Heart right ventricle (tissue), 16 donors: ENCODE data around the gene MTHFD1L. TPM values are rescaled to one million over a fixed set of nuclear protein-coding genes. Genes with fewer than 3 reads are reported as not detected.
A peak's percentile ranks its signal among the peaks of the same experiment; 100 is the strongest.

Source experiments
- ATAC-seq, 8 donors: fragments of 200-7000 bp; cut with Tn5 transposase; one replicate each; pipeline ENCODE4 v1.9.1; 2020; ENCODE audit warnings: mild to moderate bottlenecking in 8 of 8, moderate library complexity in 8 of 8, moderate number of reproducible peaks in 1 of 8
- DNase-seq, 2 donors: peaks; one replicate each; pipeline ENCODE4 v3.0.0-alpha.2; 2020
- H3K27ac ChIP-seq, 10 donors: fragments of 200-600 bp; sonication (generic) in 2 of 10; one replicate each; pipeline versions ENCODE4 v1.5.0 to v1.8.0; 2020 to 2022; ENCODE audit warnings: mild to moderate bottlenecking in 3 of 10
- H3K27me3 ChIP-seq, 7 donors: fragments of 200-600 bp; one replicate each; pipeline ENCODE4 v1.8.0; 2021 to 2022; ENCODE audit warnings: mild to moderate bottlenecking in 2 of 7
- H3K36me3 ChIP-seq, 9 donors: fragments of 200-600 bp; sonication (generic) in 1 of 9; one replicate each; pipeline versions ENCODE4 v1.5.0 to v1.8.0; 2020 to 2022; ENCODE audit warnings: mild to moderate bottlenecking in 2 of 9
- H3K4me1 ChIP-seq, 9 donors: fragments of 200-600 bp; sonication (generic) in 1 of 9; one replicate each; pipeline versions ENCODE4 v1.5.0 to v1.8.0; 2020 to 2022; ENCODE audit warnings: mild to moderate bottlenecking in 4 of 9
- H3K4me3 ChIP-seq, 10 donors: fragments of 200-600 bp; sonication (generic) in 2 of 10; one replicate each; pipeline versions ENCODE4 v1.5.0 to v1.8.0; 2020 to 2022; ENCODE audit warnings: mild to moderate bottlenecking in 7 of 10, moderate library complexity in 2 of 10
- H3K9me3 ChIP-seq, 11 donors: fragments of 200-600 bp in 10 of 11; sonication (generic) in 2 of 11; one replicate each; pipeline versions ENCODE4 v1.5.0 to v1.8.0; 2013 to 2022; ENCODE audit warnings: mild to moderate bottlenecking in 2 of 11, control low read depth in 1 of 11, moderate library complexity in 1 of 11
- CTCF ChIP-seq, 9 donors: fragments of 200-600 bp; sonication (generic) in 2 of 9; IDR thresholded peaks; one replicate each; pipeline versions ENCODE4 v1.5.0 to v1.8.0; 2021 to 2022; ENCODE audit warnings: antibody characterized with exemption in 9 of 9, mild to moderate bottlenecking in 5 of 9, moderate library complexity in 1 of 9
- WGBS, 2 donors: extraction: QIAGEN DNeasy Blood & Tissue Kit; methylation state at CpG; one replicate each; pipeline ENCODE4 v1.1.7; 2013; ENCODE audit warnings: inconsistent platforms in 1 of 2; 5-methylcytosine and 5-hydroxymethylcytosine counted together
- intact Hi-C, 10 donors: fragments of 100-400 bp; cut with DNase I; formaldehyde crosslinking; loops; one replicate each; pipeline versions ENCODE4 v1.11.1 to v1.14.2; 2022
- polyA plus RNA-seq, 2 donors: library from polyadenylated mRNA; stranded (reverse); fragments of 200-250 nt; gene quantifications; one replicate each; pipeline ENCODE4 v1.2.3, GENCODE V29; 2013
- total RNA-seq, 10 donors: library from RNA; stranded (reverse); fragmentation: NEBNext Ultra II Directional in 3 of 10; extraction: Animal tissue kit (Norgen Biotek cat#: 25700) in 3 of 10; gene quantifications; one replicate each; pipeline versions ENCODE4 v1.2.1 to v1.2.4, GENCODE V29; 2021 to 2023
- donor health status: Arrhythmogenic right ventricular cardiomyopathy.
- donor health status: ischemic (EF 13 %, LVEDD 7.1; RV severe dilation, severe dysfunction).
- donor health status: healthy with polysubstance abuse.
- donor health status: DM: no; HTN: yes; CAD: no.
- donor health status: DM: no; HTN: no; CAD: no.
- donor health status: ischemic (EF 25% LVEDD 6.9; RV normal size, moderate dysfunction).
- donor health status: ischemic (EF 25% LVEDD 5.7; RV mildly dilated, moderate dysfunction).
- donor health status: healthy.
- donor health status: DM: yes; HTN: yes; CAD: no.
- donor health status: Ischemic cardiomyopathy.
- donor health status: ischemic (EF 35%, LVEDD 5.7; RV mildly dilated, moderate dysfunction).
- donor health status: nonischemic (EF 11% LVEDD 7.7; RV severe dilation, severe dysfunction).
- donor health status: DM: yes; HTN: yes; CAD: no.
- donor health status: PGD.
- donor health status: ischemic (EF 29% LVEDD 5.4; RV normal size, mild dysfunction).
- donor health status: nonischemic (EF 23%, LVEDD 6.1; RV moderate dilation, normal function).

Gene MTHFD1L
- total and polyA plus RNA-seq, 12 donors: 1.2 to 10.8 (median 3.8) TPM

GRCh38 chr6:150830439-150831165 is 34.9 kb upstream of the MTHFD1L start:
- Histone ChIP-seq H3K36me3 (peaks cover 0 to 94% (median 0%) of the 10 kb centered on the region in 9 donors), H3K4me3 (no peak overlapping the region), H3K9me3 (no peaks in the 10 kb centered on the region), H3K27ac (no peak overlapping the region), H3K27me3 (no peaks in the 10 kb centered on the region), H3K4me1 (no peaks in the 10 kb centered on the region)
- intact Hi-C loops: no loop called here
- TF ChIP-seq CTCF (IDR thresholded peaks at IDR 0.05): no peak
- DNase-seq (no peak), ATAC-seq (peak in 1 of 8 donors; percentile 13)
- WGBS, 2 donors: 92 to 95% methylated on average over 13 of the region's 13 CpGs

GRCh38 chr6:150831577-150831976 is 33.9 kb upstream of the MTHFD1L start:
- H3K27ac ChIP-seq: no peak overlapping the region
- no peak for TF ChIP-seq CTCF (IDR thresholded peaks at IDR 0.05)
- H3K9me3 ChIP-seq: no peaks in the 10 kb centered on the region
- H3K36me3 ChIP-seq: peaks cover 0 to 92% (median 0%) of the 10 kb centered on the region in 9 donors
- H3K4me1 ChIP-seq: no peaks in the 10 kb centered on the region
- no peak overlapping the region for H3K4me3 ChIP-seq
- no peaks in the 10 kb centered on the region for H3K27me3 ChIP-seq
- WGBS, 2 donors: 95% methylated on average over 14 of the region's 14 CpGs
- intact Hi-C loops: no loop called here
- no peak for DNase-seq
- no peak for ATAC-seq

- TF ChIP-seq CTCF (IDR thresholded peaks at IDR 0.05): no peak
- ATAC-seq (no peak), DNase-seq (no peak)
- H3K27ac ChIP-seq: no peak overlapping the region
- H3K4me1 ChIP-seq: no peaks in the 10 kb centered on the region
- no peaks in the 10 kb centered on the region for H3K9me3 ChIP-seq
- no peaks in the 10 kb centered on the region for H3K27me3 ChIP-seq
- intact Hi-C loops: no loop called here
- H3K4me3 ChIP-seq: no peak overlapping the region
- peaks cover 0 to 73% (median 7%) of the 10 kb centered on the region in 9 donors for H3K36me3 ChIP-seq
Measured at GRCh38 chr6:150835620-150836019, 29.9 kb upstream of the MTHFD1L start.

GRCh38 chr6:150840185-150840584 is 25.3 kb upstream of the MTHFD1L start:
- ATAC-seq: no peak
- Histone ChIP-seq H3K4me1 (no peaks in the 10 kb centered on the region), H3K27ac (no peak overlapping the region), H3K27me3 (no peaks in the 10 kb centered on the region), H3K36me3 (peaks cover 0 to 73% (median 10%) of the 10 kb centered on the region in 9 donors), H3K9me3 (no peaks in the 10 kb centered on the region), H3K4me3 (no peak overlapping the region)
- no peak for TF ChIP-seq CTCF (IDR thresholded peaks at IDR 0.05)
- intact Hi-C loops: no loop called here
- DNase-seq: no peak
- WGBS, 2 donors: 92 to 93% methylated on average over 4 of the region's 4 CpGs
